Hair follicular keratinocyte (primary cell): ENCODE measurements around the gene PA2G4. TPM values are rescaled to one million over a fixed set of nuclear protein-coding genes. Genes with fewer than 3 reads are reported as not detected.

Experiments used
- total RNA-seq: library from RNA; depleted of rRNA; stranded (reverse); fragments of >200 nt; gene quantifications from 2 replicates; pipeline ENCODE4 v1.2.3, GENCODE V29; 2015

Gene PA2G4
- total RNA-seq, result 183 and 356 TPM in 2 replicates

DNA sequence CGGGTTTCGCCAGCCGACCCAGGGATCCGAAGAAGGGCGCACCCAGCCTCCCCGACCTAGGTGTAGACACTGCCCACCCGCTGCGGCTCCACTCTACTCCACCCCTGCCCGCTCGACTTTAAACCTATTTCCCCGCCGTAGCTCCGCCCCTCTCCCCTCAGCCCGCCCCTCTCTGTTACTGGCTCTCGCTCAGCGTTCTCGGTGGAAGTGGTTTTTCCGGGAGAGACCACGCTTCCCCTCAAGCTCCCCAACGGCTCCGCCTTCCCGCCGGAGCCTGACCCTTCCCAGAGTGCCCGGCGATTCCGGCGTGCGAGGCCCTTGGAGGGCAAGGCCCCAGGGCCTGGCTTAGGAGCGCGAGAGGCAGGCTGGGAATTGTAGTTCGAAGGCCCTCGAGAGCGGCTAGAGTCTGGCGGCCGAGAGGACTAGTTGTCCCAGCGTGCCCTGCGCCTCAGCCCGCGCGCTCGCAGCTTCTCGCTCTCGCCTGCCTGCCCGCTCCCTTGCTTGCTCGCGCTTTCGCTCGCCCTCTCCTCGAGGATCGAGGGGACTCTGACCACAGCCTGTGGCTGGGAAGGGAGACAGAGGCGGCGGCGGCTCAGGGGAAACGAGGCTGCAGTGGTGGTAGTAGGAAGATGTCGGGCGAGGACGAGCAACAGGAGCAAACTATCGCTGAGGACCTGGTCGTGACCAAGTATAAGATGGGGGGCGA is at the start of gene PA2G4:
Gene PA2G4 (plus strand): TSS at position 451 of the 706 bp plus-strand sequence. CDS start 179 bp downstream, at position 630.

DNA sequence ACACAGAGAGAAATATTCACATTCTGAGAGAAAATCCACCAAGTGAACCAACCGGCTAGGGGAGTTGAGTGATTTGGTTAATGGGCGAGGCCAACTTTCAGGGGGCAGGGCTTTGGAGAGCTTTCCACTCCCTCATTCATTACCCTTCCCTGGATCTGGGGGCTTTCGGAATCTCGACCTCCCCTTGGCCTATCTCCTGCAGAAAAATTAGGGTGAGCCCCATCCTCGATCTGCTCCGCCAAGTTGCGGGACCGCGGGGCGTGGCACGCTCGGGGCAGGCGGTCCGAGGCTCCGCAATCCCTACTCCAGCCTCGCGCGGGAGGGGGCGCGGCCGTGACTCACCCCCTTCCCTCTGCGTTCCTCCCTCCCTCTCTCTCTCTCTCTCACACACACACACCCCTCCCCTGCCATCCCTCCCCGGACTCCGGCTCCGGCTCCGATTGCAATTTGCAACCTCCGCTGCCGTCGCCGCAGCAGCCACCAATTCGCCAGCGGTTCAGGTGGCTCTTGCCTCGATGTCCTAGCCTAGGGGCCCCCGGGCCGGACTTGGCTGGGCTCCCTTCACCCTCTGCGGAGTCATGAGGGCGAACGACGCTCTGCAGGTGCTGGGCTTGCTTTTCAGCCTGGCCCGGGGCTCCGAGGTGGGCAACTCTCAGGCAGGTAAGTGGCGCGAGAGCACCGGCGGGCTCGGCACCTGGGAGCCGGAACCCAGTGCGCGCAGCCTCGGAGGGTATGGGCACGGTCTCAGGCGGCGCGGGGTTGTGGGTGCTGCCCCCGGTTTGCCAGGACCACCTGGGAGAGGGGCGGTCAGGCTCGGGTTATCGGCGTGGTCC is 24.4 kb upstream of the PA2G4 start, which contains the start of gene ERBB3:
Gene ERBB3 (plus strand): TSS at position 443 of the 833 bp plus-strand sequence. CDS start 136 bp downstream, at position 579.

DNA sequence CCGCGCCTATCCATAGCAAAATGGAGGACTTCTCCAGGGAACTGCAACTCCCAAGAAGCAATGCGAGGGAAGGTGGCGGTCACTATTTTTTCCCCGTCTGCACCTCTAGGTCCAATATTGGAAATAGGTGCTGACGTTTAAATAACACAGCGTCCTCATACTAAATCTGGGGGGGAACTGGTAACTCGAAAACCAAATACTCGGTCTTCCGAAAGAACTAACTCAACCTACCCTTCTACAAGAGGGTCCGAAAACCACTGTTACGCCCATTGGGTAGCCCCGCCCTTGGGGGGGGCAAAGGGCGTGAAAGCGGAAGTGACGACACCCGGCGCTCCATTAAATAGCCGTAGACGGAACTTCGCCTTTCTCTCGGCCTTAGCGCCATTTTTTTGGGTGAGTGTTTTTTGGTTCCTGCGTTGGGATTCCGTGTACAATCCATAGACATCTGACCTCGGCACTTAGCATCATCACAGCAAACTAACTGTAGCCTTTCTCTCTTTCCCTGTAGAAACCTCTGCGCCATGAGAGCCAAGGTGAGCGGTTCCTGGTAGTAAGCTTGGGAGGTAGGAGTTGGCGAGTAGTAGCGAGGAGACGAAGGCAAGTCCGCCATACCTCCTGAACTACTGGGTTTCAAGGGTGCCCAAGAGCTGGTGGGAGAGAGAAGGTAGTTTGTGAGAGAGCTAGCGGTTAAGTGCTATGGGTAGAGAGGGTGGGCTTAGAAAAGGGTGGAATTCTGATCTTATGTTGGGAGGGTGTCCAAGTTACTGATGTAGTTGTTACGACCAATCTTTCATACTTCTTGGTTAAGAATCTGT is 12.1 kb downstream of the PA2G4 start, which contains the start of gene RPL41:
Gene RPL41 (plus strand): TSS at position 367 of the 815 bp plus-strand sequence.

DNA sequence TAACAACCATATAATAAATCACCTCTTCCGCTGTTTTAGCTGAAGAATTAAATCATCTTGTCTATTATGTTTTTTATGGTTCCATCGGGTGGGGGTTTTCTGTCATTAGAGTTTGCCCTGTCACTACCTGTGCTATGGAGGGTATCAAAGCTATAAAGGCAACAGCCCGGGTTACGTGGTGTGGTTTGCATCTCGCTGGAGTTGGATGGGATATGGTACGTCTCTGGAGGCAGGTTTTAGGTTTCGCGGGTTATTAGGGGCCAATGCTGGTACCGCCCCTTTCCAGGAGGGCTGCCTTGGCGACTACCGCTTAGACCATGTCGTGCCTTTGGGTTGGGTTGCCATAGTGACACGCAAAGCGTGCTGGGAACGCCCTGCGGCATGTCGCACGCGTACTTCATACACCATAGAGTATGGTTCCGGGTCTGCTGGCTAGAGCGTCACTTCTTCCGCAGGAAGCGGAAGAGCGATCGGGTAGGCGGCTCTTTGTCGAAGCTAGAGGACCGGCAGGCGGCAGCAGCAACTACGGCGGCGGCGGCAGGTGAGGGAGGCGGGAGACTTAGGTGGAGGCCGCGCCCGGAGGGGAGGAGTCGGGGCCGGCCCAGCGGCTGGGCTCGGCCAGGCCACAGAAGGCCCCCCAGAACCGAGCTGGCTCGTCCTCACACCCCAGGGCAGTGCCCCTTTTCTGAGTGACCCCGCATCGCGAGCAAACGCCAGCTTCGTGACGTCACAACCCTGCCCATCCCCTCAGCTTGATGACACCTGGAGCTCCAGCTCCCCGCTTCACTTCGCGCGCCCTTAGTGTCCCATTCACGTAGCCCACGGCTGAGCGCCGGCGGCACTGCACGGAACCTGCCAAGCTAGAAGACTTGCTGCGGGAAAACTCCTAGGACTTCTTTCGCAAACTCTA is 13.7 kb downstream of the PA2G4 start, which contains the start of gene ZC3H10:
Gene ZC3H10 (plus strand): TSS at position 489 of the 910 bp plus-strand sequence. CDS start 2,297 bp downstream, outside the sequence.

DNA sequence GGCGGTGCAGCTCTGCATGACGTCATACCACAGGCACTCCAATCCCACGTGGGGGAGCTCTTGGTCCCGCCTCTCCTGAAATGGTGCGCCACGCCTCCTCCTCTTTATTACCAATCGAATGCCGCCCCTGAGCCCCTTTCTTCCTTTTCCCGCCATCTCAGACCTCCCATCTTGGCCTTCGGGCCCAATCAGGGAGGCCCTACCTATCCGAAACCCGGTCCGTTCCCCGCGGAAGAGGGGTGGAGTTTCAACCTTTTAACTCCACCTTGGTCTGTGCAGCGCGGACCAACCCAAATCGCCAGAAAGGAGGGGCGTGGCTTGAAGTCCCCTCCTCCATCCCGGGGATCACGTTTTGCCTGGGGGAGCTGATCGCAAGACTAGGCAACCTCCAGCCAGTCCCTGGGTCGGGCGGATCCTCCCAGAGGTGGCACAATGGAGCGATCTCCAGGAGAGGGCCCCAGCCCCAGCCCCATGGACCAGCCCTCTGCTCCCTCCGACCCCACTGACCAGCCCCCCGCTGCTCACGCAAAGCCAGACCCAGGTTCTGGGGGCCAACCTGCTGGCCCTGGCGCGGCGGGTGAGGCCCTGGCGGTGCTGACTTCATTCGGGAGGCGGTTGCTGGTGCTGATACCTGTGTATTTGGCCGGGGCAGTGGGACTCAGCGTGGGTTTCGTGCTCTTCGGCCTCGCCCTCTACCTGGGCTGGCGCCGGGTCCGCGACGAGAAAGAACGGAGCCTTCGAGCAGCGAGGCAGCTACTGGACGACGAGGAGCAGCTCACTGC is 23.7 kb downstream of the PA2G4 start, which contains the start of gene ESYT1:
Gene ESYT1 (plus strand): TSS at position 380 of the 782 bp plus-strand sequence. CDS start 53 bp downstream, at position 433.

DNA sequence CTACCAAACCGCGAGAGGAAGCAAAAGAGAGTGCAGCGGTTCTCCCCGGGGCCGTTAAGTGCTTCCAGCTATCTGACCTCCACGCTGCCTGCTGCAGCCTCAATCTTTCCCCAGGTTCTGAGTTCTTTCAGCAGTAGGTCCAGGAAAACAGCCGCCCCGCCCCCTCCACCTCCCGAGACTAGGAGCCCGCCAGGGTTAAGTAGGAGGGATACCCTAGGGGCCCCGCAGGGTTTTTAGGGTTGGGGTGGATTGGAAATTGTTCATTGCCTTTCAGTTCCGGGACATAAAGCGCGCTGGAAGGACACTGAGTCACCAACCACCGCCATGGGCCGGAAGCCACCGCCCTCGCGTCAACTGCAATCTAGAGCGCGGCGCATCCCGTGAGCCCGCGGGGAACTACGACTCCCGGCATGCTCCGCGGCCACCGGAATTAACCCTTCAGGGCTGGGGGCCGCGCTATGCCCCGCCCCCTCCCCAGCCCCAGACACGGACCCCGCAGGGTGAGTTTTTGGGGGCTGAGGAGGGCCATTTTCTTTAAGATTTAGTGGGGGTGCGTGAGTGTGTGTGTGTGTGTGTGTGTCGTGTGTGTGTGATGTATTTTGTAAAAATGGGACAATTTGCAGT is 47.9 kb downstream of the PA2G4 start, which contains the start of gene MYL6B:
Gene MYL6B (plus strand): TSS at position 456 of the 624 bp plus-strand sequence. CDS start 1,332 bp downstream, outside the sequence.

DNA sequence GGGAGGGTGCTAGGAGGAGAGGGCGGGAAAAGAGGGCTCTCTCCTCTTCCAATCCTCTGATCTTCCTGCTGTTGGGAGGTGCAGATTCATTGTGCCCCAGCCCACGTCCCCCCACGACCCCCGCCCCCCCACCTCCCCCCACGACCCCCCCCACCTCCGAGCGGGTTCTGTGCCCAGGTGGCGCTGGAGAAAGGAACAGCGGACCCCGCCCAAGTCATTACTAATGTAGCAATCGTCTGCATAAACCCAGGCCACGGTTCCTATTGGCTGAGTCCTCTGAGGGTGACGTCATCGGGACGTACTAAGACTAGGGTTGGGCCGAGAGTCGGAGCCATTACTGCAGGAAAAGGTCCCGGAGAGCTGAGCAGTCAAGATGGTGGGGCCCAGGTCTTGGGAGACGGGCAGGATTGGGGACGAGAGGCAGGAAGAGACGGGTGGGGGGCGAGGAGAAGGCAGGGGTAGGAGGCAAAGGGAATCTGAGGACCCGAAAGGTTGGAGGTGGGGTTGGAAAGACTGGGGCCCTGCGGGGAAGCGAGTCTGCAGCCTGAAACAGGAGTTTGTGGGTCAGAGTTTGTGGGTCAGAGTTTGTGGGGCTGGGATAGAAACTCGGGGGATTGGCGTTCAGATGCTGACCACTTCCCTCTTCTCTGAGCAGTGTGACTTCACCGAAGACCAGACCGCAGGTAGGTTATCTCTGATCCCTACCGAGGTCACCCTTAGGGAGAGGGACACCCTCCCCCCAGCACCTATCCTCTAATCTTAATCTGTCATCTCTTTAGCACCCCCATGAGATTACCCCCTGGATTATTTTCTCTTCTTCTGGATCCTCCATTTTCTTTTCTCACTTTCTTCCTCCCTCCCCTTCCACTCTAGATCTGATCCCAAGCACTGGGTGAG is 53.9 kb downstream of the PA2G4 start, which contains the start of gene MYL6:
Gene MYL6 (plus strand): TSS at position 331 of the 897 bp plus-strand sequence. CDS start 43 bp downstream, at position 374.

Other genes with a start within 250 kb of the PA2G4 start
- gene PYM1, start 176.7 kb upstream of the PA2G4 start, total RNA-seq, result 47.9 and 67.3 TPM in 2 replicates
- 157 and 232 TPM in 2 replicates for gene DGKA, start 173.4 kb upstream of the PA2G4 start, total RNA-seq
- 1.8 and 3.4 TPM in 2 replicates for gene PMEL, start 138.5 kb upstream of the PA2G4 start, total RNA-seq
- 27.1 and 50.3 TPM in 2 replicates for gene CDK2, start 137.7 kb upstream of the PA2G4 start, total RNA-seq
- 46.3 and 70.7 TPM in 2 replicates for gene RAB5B, start 130.5 kb upstream of the PA2G4 start, total RNA-seq
- gene SUOX, start 107.3 kb upstream of the PA2G4 start, total RNA-seq, result 8.3 and 11.2 TPM in 2 replicates
- 0.94 and 2.2 TPM in 2 replicates for gene IKZF4, start 83.5 kb upstream of the PA2G4 start, total RNA-seq
- gene RPS26, start 62.6 kb upstream of the PA2G4 start, total RNA-seq, result 1,053 and 1,704 TPM in 2 replicates
- gene ERBB3, start 24.4 kb upstream of the PA2G4 start, total RNA-seq, result 6.2 and 14.0 TPM in 2 replicates
- 4,093 and 5,143 TPM in 2 replicates for gene RPL41, start 12.1 kb downstream of the PA2G4 start, total RNA-seq
- 0.62 and 3.8 TPM in 2 replicates for gene ZC3H10, start 13.7 kb downstream of the PA2G4 start, total RNA-seq
- gene ESYT1, start 23.7 kb downstream of the PA2G4 start, total RNA-seq, result 176 and 198 TPM in 2 replicates
- 41.4 and 72.2 TPM in 2 replicates for gene MYL6B, start 48.0 kb downstream of the PA2G4 start, total RNA-seq
- gene MYL6, start 53.8 kb downstream of the PA2G4 start, total RNA-seq, result 1,992 and 2,124 TPM in 2 replicates
- 18.7 and 24.4 TPM in 2 replicates for gene SMARCC2, start 84.9 kb downstream of the PA2G4 start, total RNA-seq
- 37.4 and 58.7 TPM in 2 replicates for gene RNF41, start 117.4 kb downstream of the PA2G4 start, total RNA-seq
- gene NABP2, start 119.8 kb downstream of the PA2G4 start, total RNA-seq, result 33.0 and 54.3 TPM in 2 replicates
- not detected in 2 replicates for gene SLC39A5, start 125.5 kb downstream of the PA2G4 start, total RNA-seq
- 11.9 and 14.2 TPM in 2 replicates for gene ANKRD52, start 153.8 kb downstream of the PA2G4 start, total RNA-seq
- gene COQ10A, start 162.4 kb downstream of the PA2G4 start, total RNA-seq, result 4.8 TPM in 2 replicates
- 106 and 130 TPM in 2 replicates for gene CS, start 195.8 kb downstream of the PA2G4 start, total RNA-seq
- 85.5 and 113 TPM in 2 replicates for gene CNPY2, start 211.4 kb downstream of the PA2G4 start, total RNA-seq
- 9.7 and 17.5 TPM in 2 replicates for gene PAN2, start 229.4 kb downstream of the PA2G4 start, total RNA-seq
- gene IL23A, start 234.3 kb downstream of the PA2G4 start, total RNA-seq, result 2.7 and 5.5 TPM in 2 replicates